HL-60 (cell line): ENCODE data around the gene MEX3B.

Experiments
- GABPA ChIP-seq: IDR thresholded peaks from 2 replicates; pipeline ENCODE4 v1.6.1; 2012; ENCODE audit warnings: low read depth
- POLR2AphosphoS5 ChIP-seq: IDR thresholded peaks from 2 replicates; pipeline ENCODE4 v1.6.1; 2012; ENCODE audit warnings: low read depth
- REST ChIP-seq: IDR thresholded peaks from 2 replicates; pipeline ENCODE4 v1.6.1; 2012; ENCODE audit warnings: low read depth; ENCODE audit not compliant: insufficient replicate concordance
- SPI1 ChIP-seq: IDR thresholded peaks from 2 replicates; pipeline ENCODE4 v1.6.1; 2012; ENCODE audit warnings: low read depth, mild to moderate bottlenecking, borderline replicate concordance
- TF ChIP-seq, protein P1 (sequence below): IDR thresholded peaks from one replicate; pipeline ENCODE4 v1.5.1; 2011; ENCODE audit warnings: low read length, control low read depth, inconsistent platforms; ENCODE audit not compliant: insufficient read depth

GRCh38 chr15:82018201-82018600, 27.6 kb downstream of the MEX3B start:
- TF ChIP-seq, protein P1, sequence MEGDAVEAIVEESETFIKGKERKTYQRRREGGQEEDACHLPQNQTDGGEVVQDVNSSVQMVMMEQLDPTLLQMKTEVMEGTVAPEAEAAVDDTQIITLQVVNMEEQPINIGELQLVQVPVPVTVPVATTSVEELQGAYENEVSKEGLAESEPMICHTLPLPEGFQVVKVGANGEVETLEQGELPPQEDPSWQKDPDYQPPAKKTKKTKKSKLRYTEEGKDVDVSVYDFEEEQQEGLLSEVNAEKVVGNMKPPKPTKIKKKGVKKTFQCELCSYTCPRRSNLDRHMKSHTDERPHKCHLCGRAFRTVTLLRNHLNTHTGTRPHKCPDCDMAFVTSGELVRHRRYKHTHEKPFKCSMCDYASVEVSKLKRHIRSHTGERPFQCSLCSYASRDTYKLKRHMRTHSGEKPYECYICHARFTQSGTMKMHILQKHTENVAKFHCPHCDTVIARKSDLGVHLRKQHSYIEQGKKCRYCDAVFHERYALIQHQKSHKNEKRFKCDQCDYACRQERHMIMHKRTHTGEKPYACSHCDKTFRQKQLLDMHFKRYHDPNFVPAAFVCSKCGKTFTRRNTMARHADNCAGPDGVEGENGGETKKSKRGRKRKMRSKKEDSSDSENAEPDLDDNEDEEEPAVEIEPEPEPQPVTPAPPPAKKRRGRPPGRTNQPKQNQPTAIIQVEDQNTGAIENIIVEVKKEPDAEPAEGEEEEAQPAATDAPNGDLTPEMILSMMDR, result no peak
- TF ChIP-seq POLR2AphosphoS5 (peak; percentile 94), GABPA (no peak), REST (no peak), SPI1 (peak; percentile 14; the same call in 1 of the 2 replicates)
